NOMO-1 (cell line): ENCODE data around the gene MEX3C.

Experiments
- DNase-seq, 2 experiments: peaks; one replicate each; lab custom pipeline; 2025; ENCODE audit not compliant: unreplicated experiment in 2 of 2; lab: John Stamatoyannopoulos, UW

The MEX3C gene

GRCh38 chr18:51197661-51198424 lies at the start of gene MEX3C:
MEX3C (minus strand) TSS chr18:51197681; CDS start chr18:51197320, 361 bp downstream.
- peak; percentile 94 to 99 for DNase-seq

DNA sequence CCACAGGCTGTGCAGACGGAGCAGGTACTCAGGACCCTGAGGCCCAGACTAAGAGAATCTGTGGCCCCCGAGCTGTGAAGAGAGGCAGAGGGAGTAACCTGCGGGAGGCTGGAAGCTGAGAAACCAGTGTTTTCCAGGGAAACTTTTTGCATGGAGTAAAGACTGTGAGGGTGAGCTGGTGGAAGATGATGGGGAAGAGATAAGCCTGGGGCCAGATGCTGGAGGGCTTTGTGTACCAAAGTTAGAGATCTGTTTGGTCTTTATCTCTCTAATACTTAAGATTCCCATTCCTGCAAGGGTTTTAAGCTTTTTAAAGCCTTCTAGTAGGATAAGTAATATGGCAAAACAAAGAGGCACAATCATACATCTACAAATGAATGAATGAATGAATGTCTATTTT lies 43.7 kb upstream of the MEX3C start:
- no peak for DNase-seq

DNA sequence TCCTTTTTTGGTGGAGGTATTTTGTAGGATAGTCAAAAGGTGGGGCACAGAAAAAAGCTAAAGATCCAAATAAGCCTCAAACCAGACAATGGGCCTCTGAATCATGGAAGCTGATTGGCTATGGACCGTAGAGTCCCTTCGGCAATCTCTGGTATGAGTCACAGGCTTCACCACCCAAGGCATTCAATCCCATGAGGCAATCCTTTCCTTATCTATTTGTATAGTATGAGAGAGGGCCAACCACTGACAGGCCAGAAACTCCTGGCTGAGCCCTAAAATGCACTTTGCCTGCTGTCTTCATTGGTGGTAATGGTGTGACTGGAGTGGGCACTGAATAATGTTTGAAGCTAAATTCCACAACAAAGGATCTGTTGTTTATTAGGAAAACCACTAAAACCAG lies 38.7 kb upstream of the MEX3C start:
- DNase-seq: no peak

- no peak for DNase-seq
Observed at GRCh38 chr18:51235009-51235789, 37.7 kb upstream of the MEX3C start.

DNA sequence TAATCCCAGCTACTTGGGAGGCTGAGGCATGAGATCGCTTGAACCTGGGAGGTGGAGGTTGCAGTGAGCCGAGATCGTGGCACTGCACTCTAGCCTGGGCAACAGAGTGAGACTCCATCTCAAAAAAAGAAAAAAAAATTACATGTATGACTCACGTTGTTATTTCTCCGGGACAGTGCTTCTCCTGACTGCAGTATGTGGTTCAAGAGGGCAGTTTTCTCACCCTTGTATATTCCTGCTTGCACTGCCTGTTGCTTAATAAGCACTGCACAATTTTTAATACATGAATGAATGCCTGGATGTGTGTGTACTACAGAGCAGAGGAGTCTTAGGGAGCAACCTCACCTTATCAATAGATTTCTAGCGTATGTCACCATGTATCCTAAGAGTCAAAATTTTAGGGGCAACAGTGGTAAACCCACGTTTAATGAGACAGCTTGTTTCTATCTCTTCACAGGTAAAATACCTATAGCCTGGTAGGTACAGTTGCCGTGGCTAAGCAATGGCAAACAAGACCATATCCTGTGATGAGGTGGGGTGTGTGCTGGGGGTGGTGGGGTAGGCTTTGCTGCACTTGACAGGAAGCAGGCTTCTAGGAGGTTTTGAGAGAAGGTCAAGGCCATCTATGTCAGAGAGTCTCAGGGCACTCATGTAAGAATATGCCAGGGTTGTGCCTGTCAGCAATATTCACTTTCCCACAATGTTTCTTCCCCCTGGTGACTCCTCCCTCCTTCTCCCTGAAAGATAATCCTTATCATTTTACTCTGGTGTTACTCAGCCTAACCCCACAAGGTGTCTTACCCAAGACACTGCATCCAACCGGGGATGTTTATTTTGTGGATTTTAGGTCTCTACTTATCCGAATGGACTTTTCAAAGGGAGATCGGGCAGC lies 36.9 kb upstream of the MEX3C start:
- DNase-seq: no peak

GRCh38 chr18:51229328-51229727 lies 31.8 kb upstream of the MEX3C start:
- DNase-seq: no peak

DNA sequence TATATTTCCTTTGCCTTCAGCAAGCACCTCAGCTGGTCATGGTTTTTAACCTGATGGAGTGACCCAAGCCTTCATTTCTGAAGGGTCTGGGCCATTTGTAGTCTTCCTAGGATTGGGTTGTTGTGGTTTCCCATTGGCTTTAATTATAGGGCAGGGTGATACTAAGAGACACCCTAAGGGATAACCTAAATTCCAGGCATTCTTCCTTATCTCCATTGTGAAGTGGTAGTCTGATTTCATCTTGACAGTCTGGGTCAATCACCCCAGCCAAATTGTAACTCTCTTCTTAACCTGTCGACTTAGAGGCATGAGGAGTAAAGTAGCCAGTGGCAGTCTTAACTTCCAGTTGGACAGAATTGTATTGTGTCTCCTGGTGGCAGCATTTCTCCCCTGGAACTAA lies 30.2 kb upstream of the MEX3C start:
- no peak for DNase-seq

- no peak for DNase-seq
Observed at GRCh38 chr18:51226587-51227350, 29.3 kb upstream of the MEX3C start.

GRCh38 chr18:51226068-51226467 lies 28.6 kb upstream of the MEX3C start:
- no peak for DNase-seq

DNA sequence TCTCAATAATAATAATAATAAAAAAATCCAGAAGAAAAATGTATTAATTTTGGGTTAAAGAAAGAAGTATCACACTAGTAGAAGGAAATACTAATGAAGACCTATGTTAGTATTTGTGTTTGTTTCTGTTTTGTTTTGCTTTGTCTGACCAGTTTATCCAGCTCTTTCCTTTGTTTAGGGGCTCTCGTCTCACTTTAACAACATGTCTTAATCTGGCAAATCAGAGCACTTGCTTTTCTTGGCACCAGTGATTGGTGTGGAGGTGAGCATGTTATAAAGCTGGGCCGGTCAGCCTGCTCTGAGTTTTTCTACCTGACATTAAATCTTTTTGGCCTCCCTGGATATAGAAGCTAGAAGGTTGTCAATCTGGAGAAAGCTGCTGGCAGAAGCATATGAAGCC lies 15.1 kb upstream of the MEX3C start:
- DNase-seq: no peak

- DNase-seq: peak; percentile 91 to 99
Observed at GRCh38 chr18:51211552-51211951, 14.1 kb upstream of the MEX3C start.

DNA sequence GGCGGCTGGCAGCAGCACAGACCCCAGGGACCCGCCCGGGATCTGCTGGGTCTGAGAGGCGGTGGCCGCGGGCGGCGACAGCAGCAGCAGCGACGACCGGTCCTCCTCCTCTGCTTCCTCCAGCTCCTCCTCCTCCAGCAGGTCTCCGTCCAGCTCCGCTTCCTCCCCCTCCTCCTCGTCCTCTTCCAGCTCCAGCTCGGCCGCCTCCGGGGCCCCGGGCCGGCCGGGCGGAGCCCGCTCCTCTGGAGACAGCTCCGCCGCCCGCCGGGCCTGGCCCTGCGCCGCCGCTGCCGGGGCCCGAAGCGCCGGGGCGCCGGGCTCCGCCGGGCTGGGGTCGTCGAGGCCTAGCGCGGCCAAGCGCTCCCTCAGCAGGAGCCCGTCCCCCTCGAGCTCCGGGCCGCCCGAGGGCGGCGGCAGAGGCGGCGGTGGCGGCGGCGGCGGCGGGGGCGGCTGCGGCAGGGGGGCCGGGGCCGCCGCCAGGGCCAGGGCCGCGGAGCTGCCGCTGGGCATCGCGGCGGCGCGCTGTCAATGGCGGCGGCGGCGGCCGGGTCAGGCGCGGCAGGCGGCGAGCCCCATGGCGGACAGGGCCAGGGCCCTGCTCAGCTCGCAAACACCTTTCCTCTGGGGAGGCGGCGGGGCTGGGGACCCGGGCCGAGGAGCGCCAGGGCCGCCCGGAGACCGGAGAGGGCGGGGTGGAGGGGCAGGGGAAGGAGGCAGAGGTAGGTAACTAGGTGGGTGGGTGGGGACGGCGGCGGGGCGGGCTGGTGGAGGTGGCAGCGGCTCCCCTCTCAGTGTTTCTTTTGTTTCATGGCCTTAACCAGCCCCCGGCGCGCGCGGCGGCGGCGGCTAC lies 445 bp downstream of the MEX3C start:
- DNase-seq: peak; percentile 6 to 56

DNA sequence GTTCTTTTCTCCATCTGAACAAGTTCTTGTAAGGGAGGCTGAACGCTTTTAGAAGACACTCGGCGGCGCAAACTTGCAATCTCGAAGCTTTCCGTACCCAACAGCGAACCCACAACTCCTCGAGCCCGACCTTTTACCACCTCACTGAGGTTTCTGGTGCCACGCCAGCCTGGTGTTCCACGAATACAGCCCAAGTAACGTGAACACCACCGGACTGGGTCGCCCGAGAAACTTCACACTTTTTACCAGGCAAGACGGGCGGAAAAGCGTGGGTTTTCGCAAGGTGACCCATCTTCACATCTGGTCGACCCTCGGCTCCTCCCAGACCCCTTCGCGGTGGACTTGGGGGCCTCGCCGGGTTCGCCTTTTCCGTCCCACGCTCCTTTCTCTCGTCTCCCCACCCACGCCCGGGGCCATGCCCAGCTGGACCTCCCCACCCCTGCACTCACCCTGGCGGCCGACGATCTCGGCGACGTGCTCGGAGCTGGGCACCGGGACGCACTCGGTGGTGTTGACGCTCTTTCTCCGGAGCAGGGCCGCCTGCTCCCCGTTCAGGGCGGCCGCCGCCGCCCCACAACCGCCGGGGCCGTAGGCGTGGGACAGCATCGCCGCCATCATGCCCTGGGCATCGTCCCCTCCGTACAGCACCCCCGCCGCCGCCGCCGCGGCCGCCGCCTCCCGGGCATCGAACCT lies 1.2 kb downstream of the MEX3C start:
- DNase-seq: no peak

DNA sequence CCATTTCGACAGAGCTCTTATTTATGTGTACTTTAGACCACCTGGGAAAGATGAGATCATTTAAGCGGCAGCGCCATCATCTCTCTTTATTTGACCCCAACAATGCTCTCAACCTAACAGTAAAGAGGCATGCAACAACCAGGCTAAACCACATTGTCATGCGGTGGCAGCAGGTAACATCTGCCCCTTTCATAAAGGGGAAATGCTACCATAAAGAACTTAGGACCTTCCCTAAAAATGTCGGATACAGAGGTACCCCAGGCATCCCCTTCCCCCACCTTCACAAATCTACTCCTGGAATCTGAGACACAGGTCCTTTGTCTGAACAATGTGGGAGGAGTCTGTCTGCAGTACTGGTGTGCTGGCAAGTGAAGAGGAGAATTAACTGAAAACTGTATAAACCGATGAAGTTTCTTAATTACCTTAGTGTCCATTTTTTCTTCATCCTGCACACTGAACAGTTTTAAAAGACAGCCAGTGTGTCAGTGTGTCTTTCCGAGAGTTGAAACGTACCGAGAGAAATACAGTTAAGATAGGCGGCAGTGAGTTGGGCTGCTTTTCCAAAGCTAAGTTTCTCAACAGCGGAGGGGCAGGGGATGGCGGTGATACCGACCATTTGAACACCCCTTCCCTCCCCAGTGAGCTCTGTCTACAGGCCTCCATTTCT lies 1.9 kb downstream of the MEX3C start:
- DNase-seq: peak; percentile 13 to 37

DNA sequence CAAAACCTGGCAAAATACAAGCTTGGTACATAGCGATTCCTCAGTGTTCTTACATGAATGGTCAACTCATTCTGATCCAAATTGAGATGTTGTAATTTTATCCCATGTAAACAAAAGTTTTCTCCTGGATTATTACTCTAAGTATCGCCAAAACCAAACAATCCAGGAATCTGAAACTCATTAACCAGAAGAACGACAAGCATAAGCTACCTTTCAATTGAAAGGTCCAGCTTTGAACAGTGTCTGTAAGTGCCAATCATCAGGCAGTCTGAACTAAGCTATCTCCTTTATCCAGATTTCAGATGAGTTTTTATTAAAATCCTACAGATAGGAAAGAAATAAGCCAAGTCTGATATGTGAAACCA lies 2.4 kb downstream of the MEX3C start:
- DNase-seq: no peak

- DNase-seq: no peak
Observed at GRCh38 chr18:51194604-51195003, 2.9 kb downstream of the MEX3C start.

DNA sequence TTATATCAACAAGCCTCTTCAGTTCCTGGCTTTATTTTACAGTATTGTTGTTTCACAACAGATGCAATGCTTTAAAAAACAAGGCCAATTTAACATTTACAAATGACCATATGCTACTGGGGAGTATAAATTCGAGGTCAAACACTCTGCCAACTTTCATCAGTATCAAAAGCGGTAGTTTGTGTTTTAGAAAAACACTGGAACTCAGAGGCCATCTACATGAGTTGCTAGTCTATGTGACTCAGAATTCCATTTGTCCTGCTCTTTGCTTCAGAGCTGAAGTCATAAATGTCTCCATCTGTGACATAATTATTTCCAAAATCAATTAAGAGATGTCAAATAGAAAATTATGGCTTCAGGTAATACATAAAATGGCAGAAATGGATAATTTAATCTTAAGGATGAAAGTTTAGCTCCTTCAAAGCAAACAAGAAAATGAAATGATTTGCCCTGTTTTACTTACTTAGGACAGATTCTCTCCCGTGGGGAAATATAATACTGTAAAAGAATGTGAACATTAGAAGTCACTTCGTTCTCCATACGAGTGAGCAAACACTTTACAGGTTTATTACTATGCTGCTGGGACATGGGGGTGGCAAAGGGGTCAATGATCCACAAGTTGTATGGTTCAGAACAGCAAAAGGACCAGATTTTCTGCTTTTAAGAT lies 3.7 kb downstream of the MEX3C start:
- DNase-seq: no peak

- DNase-seq: no peak
Observed at GRCh38 chr18:51192696-51193095, 4.8 kb downstream of the MEX3C start.
